Measurements from ENCODE around the gene CRKL.

GRCh38 chr22:20916916-20917810 lies at the start of gene CRKL:
- TF ChIP-seq POLR2A (IDR thresholded peaks at IDR 0.05; ENCODE audit: extremely low read depth, insufficient read length) (peak; percentile 80), MYC (IDR thresholded peaks at IDR 0.05; ENCODE audit: low read depth, low read length) (peak; percentile 27), CTCF (IDR thresholded peaks at IDR 0.05; ENCODE audit: low read depth, low read length) (peak; percentile 88), MAX (IDR thresholded peaks at IDR 0.05; ENCODE audit: low read depth, low read length) (0 out of 2 replicates have a peak, but pooled peaks have one; percentile 11)

Data from NB4 (cell line).